Testis (tissue), 2 donors: ENCODE data around the gene MAB21L4.

Experiments used
- CTCF ChIP-seq, 3 experiments: fragments of 450-650 bp in 2 of 3; fragments of 200-600 bp in 1 of 3; sonication (generic) in 1 of 3; IDR thresholded peaks; one replicate each; pipeline ENCODE4 v1.5.1; 2016 to 2019; ENCODE audit warnings: antibody characterized with exemption in 3 of 3, mild to moderate bottlenecking in 2 of 3, moderate library complexity in 1 of 3
- POLR2A ChIP-seq: fragments of 450-650 bp; IDR thresholded peaks from one replicate; pipeline ENCODE4 v1.6.1; 2017; ENCODE audit warnings: antibody characterized with exemption, mild to moderate bottlenecking, moderate library complexity

GRCh38 chr2:240930631-240931318 lies 34.8 kb upstream of the MAB21L4 start:
- TF ChIP-seq CTCF (IDR thresholded peaks at IDR 0.05) = no peak
- no peak for TF ChIP-seq POLR2A
